Measurements from ENCODE around the gene LRRC2.
"Not testable (repeated sequence)": the region's sequence is repeated elsewhere in the genome, so short reads cannot be mapped to it uniquely, and the experiment has no call there.

DNA sequence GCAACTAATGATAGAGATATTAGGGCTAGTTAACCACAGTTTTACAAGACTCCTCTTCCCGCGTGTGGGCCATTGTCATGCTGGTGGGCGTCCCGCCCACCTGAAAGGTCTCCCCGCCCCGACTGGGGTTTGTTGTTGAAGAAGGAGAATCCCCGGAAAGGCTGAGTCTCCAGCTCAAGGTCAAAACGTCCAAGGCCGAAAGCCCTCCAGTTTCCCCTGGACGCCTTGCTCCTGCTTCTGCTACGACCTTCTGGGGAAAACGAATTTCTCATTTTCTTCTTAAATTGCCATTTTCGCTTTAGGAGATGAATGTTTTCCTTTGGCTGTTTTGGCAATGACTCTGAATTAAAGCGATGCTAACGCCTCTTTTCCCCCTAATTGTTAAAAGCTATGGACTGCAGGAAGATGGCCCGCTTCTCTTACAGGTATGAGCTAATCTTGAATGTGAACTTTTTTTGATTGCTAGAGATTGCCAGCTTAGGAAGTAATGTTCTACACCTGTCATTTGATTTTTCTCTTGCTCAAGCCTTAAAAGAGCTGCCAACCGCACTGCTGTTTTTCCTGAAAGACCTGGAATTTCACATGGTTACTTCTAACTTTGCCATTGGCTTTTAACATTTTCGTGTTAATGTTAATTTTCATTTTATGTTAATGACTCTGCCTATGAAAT, 11.6 kb upstream of the LRRC2 start:
- TF ChIP-seq, protein P1, sequence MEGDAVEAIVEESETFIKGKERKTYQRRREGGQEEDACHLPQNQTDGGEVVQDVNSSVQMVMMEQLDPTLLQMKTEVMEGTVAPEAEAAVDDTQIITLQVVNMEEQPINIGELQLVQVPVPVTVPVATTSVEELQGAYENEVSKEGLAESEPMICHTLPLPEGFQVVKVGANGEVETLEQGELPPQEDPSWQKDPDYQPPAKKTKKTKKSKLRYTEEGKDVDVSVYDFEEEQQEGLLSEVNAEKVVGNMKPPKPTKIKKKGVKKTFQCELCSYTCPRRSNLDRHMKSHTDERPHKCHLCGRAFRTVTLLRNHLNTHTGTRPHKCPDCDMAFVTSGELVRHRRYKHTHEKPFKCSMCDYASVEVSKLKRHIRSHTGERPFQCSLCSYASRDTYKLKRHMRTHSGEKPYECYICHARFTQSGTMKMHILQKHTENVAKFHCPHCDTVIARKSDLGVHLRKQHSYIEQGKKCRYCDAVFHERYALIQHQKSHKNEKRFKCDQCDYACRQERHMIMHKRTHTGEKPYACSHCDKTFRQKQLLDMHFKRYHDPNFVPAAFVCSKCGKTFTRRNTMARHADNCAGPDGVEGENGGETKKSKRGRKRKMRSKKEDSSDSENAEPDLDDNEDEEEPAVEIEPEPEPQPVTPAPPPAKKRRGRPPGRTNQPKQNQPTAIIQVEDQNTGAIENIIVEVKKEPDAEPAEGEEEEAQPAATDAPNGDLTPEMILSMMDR (IDR thresholded peaks at IDR 0.05; ENCODE audit: borderline replicate concordance, extremely low read depth, low read length, poor library complexity, severe bottlenecking) = not testable (repeated sequence)
- TF ChIP-seq EZH2 (IDR thresholded peaks at IDR 0.05; ENCODE audit: borderline replicate concordance, low read depth, low read length, severe bottlenecking) = not testable (repeated sequence)

All from DND-41 (cell line).